ENCODE data around the gene NRROS. TPM values are rescaled to one million over a fixed set of nuclear protein-coding genes. Genes with fewer than 3 reads are reported as not detected.

NRROS gene
- total RNA-seq, 1 donor from 2014 or later, result 0.68 TPM

DNA sequence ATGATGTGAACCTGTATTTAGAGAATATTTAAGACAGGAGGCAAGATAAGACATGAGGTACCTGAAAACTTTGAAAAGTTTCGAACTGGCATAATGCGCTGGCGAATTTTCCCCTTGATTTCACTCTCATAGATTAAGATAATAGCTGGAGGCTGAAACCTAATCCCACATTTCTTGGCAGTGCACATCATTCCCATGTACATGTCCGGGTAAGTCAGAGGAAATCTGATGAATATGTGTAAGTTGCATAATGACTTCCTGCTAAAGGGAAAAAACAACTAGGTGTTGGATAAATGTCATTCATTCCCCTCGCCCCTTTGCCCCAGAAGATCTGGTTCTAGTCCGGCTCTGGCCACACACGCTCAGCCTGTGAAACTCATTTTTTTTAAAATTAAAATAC is 69.0 kb downstream of the NRROS start:
- Mint-ChIP-seq H3K27ac (no peak overlapping the region), H3K9me3 (no peaks in the 10 kb centered on the region), H3K4me1 (ENCODE audit: unreplicated experiment) (peaks cover 13% of the 10 kb centered on the region), H3K4me3 (no peak overlapping the region), H3K27me3 (no peaks in the 10 kb centered on the region), H3K36me3 (no peaks in the 10 kb centered on the region)
- TF ChIP-seq, protein P1, sequence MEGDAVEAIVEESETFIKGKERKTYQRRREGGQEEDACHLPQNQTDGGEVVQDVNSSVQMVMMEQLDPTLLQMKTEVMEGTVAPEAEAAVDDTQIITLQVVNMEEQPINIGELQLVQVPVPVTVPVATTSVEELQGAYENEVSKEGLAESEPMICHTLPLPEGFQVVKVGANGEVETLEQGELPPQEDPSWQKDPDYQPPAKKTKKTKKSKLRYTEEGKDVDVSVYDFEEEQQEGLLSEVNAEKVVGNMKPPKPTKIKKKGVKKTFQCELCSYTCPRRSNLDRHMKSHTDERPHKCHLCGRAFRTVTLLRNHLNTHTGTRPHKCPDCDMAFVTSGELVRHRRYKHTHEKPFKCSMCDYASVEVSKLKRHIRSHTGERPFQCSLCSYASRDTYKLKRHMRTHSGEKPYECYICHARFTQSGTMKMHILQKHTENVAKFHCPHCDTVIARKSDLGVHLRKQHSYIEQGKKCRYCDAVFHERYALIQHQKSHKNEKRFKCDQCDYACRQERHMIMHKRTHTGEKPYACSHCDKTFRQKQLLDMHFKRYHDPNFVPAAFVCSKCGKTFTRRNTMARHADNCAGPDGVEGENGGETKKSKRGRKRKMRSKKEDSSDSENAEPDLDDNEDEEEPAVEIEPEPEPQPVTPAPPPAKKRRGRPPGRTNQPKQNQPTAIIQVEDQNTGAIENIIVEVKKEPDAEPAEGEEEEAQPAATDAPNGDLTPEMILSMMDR (conservative IDR thresholded peaks at IDR 0.05), result no peak
- DNase-seq (ENCODE audit: extremely low spot score, unreplicated experiment), result no peak

Other genes starting within 250 kb of the NRROS start
- 77.2 and 89.2 TPM in 2 replicates for gene UBXN7, start 207.3 kb upstream of the NRROS start, total RNA-seq (ENCODE audit: low replicate concordance)
- 21.2 and 23.5 TPM in 2 replicates for gene RNF168, start 135.9 kb upstream of the NRROS start, total RNA-seq (ENCODE audit: low replicate concordance)
- not detected in 2 replicates for gene SMCO1, start 124.3 kb upstream of the NRROS start, total RNA-seq (ENCODE audit: low replicate concordance)
- gene WDR53, start 71.1 kb upstream of the NRROS start, total RNA-seq (ENCODE audit: low replicate concordance), result 16.9 and 17.1 TPM in 2 replicates
- 12.8 and 14.8 TPM in 2 replicates for gene FBXO45, start 71.0 kb upstream of the NRROS start, total RNA-seq (ENCODE audit: low replicate concordance)
- gene CEP19, start 72.6 kb downstream of the NRROS start, total RNA-seq (ENCODE audit: low replicate concordance), result 1.1 and 4.5 TPM in 2 replicates
- 20.0 and 26.9 TPM in 2 replicates for gene PIGX, start 72.7 kb downstream of the NRROS start, total RNA-seq (ENCODE audit: low replicate concordance)
- gene PAK2, start 100.2 kb downstream of the NRROS start, total RNA-seq (ENCODE audit: low replicate concordance), result 56.8 and 58.6 TPM in 2 replicates
- gene SENP5, start 228.2 kb downstream of the NRROS start, total RNA-seq (ENCODE audit: low replicate concordance), result 33.7 and 39.5 TPM in 2 replicates